Measurements from ENCODE around the gene PTTG1.

DNA sequence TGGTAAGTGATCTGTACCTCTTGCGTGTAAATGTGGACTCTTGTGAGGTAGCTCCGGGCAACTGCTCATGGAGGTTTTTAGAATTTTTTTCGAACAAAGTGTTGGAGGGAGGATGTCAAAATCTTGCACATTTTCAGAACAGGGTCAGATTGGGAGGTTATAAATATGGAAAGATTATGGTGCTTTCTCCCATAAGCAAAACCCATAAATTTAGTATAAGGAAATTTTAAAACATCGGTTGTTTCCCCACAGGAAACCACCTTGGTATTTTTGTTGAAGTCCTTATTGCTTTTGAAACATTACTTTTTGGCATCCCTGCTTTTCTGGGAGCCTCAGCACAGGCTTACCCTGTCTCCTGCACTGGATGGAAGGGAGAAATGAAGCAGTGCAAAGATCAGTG is 33.9 kb downstream of the PTTG1 start:
- TF ChIP-seq, protein P1, sequence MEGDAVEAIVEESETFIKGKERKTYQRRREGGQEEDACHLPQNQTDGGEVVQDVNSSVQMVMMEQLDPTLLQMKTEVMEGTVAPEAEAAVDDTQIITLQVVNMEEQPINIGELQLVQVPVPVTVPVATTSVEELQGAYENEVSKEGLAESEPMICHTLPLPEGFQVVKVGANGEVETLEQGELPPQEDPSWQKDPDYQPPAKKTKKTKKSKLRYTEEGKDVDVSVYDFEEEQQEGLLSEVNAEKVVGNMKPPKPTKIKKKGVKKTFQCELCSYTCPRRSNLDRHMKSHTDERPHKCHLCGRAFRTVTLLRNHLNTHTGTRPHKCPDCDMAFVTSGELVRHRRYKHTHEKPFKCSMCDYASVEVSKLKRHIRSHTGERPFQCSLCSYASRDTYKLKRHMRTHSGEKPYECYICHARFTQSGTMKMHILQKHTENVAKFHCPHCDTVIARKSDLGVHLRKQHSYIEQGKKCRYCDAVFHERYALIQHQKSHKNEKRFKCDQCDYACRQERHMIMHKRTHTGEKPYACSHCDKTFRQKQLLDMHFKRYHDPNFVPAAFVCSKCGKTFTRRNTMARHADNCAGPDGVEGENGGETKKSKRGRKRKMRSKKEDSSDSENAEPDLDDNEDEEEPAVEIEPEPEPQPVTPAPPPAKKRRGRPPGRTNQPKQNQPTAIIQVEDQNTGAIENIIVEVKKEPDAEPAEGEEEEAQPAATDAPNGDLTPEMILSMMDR (conservative IDR thresholded peaks at IDR 0.05) = no peak
- TF ChIP-seq EZH2 (IDR thresholded peaks at IDR 0.05; ENCODE audit: low read depth) = no peak

All from PC-9 (cell line).